ENCODE results near the gene AXIN2. TPM values are rescaled to one million over a fixed set of nuclear protein-coding genes. Genes with fewer than 3 reads are reported as not detected.

The AXIN2 gene
- polyA plus RNA-seq, 1 donor from 2014 or later = 26.7 TPM

GRCh38 chr17:65514082-65514481 lies 47.4 kb downstream of the AXIN2 start:
- Histone ChIP-seq H3K9ac (ENCODE audit: low read length) (no peak overlapping the region), H3K4me2 (ENCODE audit: low read length) (no peak overlapping the region), H3K36me3 (ENCODE audit: insufficient read depth, low read length) (no peaks in the 10 kb centered on the region), H3K9me2 (ENCODE audit: insufficient read depth, low read length) (no peaks in the 10 kb centered on the region), H3K4me3 (ENCODE audit: low read length) (no peak overlapping the region), H3K9me3 (ENCODE audit: low read length) (no peaks in the 10 kb centered on the region), H2AFZ (ENCODE audit: low read depth, low read length) (no peak overlapping the region), H3K27ac (ENCODE audit: low read length) (no peak overlapping the region), H3K79me2 (replicated peaks; ENCODE audit: insufficient read depth, low read length) (no peaks in the 10 kb centered on the region), H3F3A (ENCODE audit: insufficient read depth, low read length, poor library complexity, severe bottlenecking) (no peaks in the 10 kb centered on the region), H3K27me3 (ENCODE audit: insufficient read depth, low read depth, low read length) (no peaks in the 10 kb centered on the region), H4K20me1 (ENCODE audit: insufficient read depth) (no peaks in the 10 kb centered on the region)
- TF ChIP-seq SMC3 (conservative IDR thresholded peaks at IDR 0.05; ENCODE audit: poor library complexity) (no peak), REST (IDR thresholded peaks at IDR 0.05; ENCODE audit: borderline replicate concordance) (no peak), RAD21 (conservative IDR thresholded peaks at IDR 0.05) (no peak), POLR2AphosphoS5 (IDR thresholded peaks at IDR 0.05) (no peak), MXI1 (conservative IDR thresholded peaks at IDR 0.05; ENCODE audit: poor library complexity, severe bottlenecking) (no peak), TAF1 (IDR thresholded peaks at IDR 0.05; ENCODE audit: low read depth) (no peak), EP300 (conservative IDR thresholded peaks at IDR 0.05; ENCODE audit: poor library complexity, severe bottlenecking) (no peak), CTCF (IDR thresholded peaks at IDR 0.05; ENCODE audit: poor library complexity, severe bottlenecking) (no peak), EZH2 (IDR thresholded peaks at IDR 0.05; ENCODE audit: borderline replicate concordance, insufficient read depth, low read length, poor library complexity, severe bottlenecking) (no peak)

DNA sequence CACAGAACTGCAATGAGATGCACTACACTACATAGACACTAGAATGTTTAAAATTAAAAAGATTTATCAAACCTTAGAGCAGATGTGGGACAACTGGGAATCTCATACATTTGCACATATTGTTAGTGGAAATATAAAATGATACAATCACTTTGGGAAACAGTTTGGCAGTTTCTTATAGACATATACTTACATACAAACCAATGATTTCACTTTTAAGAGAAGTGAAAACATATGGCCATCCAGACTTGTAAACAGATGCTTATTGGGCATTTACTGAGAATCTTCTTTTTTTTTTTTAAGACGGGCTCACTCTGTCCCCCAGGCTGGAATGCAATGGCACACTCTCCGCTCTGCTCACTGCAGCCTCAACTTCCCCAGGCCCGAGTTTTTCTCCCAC lies 50.1 kb downstream of the AXIN2 start:
- H3F3A ChIP-seq (ENCODE audit: insufficient read depth, low read length, poor library complexity, severe bottlenecking) = no peaks in the 10 kb centered on the region
- no peaks in the 10 kb centered on the region for H3K9me2 ChIP-seq (ENCODE audit: insufficient read depth, low read length)
- H3K9me3 ChIP-seq (ENCODE audit: low read length) = no peaks in the 10 kb centered on the region
- H3K36me3 ChIP-seq (ENCODE audit: insufficient read depth, low read length) = no peaks in the 10 kb centered on the region
- H2AFZ ChIP-seq (ENCODE audit: low read depth, low read length) = no peak overlapping the region
- H3K4me3 ChIP-seq (ENCODE audit: low read length) = no peak overlapping the region
- TF ChIP-seq EP300 (conservative IDR thresholded peaks at IDR 0.05; ENCODE audit: poor library complexity, severe bottlenecking) (no peak), EZH2 (IDR thresholded peaks at IDR 0.05; ENCODE audit: borderline replicate concordance, insufficient read depth, low read length, poor library complexity, severe bottlenecking) (no peak), MXI1 (conservative IDR thresholded peaks at IDR 0.05; ENCODE audit: poor library complexity, severe bottlenecking) (no peak), SMC3 (conservative IDR thresholded peaks at IDR 0.05; ENCODE audit: poor library complexity) (no peak), TAF1 (IDR thresholded peaks at IDR 0.05; ENCODE audit: low read depth) (no peak), POLR2AphosphoS5 (IDR thresholded peaks at IDR 0.05) (no peak), REST (IDR thresholded peaks at IDR 0.05; ENCODE audit: borderline replicate concordance) (no peak), CTCF (IDR thresholded peaks at IDR 0.05; ENCODE audit: poor library complexity, severe bottlenecking) (no peak), RAD21 (conservative IDR thresholded peaks at IDR 0.05) (no peak)
- no peaks in the 10 kb centered on the region for H3K79me2 ChIP-seq (replicated peaks; ENCODE audit: insufficient read depth, low read length)
- H3K27ac ChIP-seq (ENCODE audit: low read length) = no peak overlapping the region
- no peaks in the 10 kb centered on the region for H4K20me1 ChIP-seq (ENCODE audit: insufficient read depth)
- H3K9ac ChIP-seq (ENCODE audit: low read length) = no peak overlapping the region
- H3K4me2 ChIP-seq (ENCODE audit: low read length) = no peak overlapping the region
- no peaks in the 10 kb centered on the region for H3K27me3 ChIP-seq (ENCODE audit: insufficient read depth, low read depth, low read length)
